K562 (cell line): Measurements from ENCODE around the gene SNUPN. TPM values are rescaled to one million over a fixed set of nuclear protein-coding genes. Genes with fewer than 3 reads are reported as not detected.
A peak's percentile ranks its signal among the peaks of the same experiment; 100 is the strongest.

ENCODE experiments used
- BCOR ChIP-seq: fragments of 450-650 bp; IDR thresholded peaks from 2 replicates; pipeline ENCODE4 v1.6.1; 2016
- CBFA2T3 ChIP-seq: fragments of 450-650 bp; IDR thresholded peaks from 2 replicates; pipeline ENCODE4 v1.6.1; 2017
- ETS1 ChIP-seq: conservative IDR thresholded peaks from 2 replicates; pipeline ENCODE4 v1.6.1; 2011; ENCODE audit warnings: low read depth, mild to moderate bottlenecking, low read length; ENCODE audit not compliant: control insufficient read depth
- FOXP4 ChIP-seq: sonication (generic); formaldehyde crosslinking; IDR thresholded peaks from 2 replicates; pipeline ENCODE4 v1.8.0; 2022; ENCODE audit warnings: mild to moderate bottlenecking, missing genetic modification reagents, borderline replicate concordance
- GABPA ChIP-seq: fragments of 200-800 bp; sonication (Bioruptor generic); conservative IDR thresholded peaks from 2 replicates; pipeline ENCODE4 v1.6.1; 2016; ENCODE audit warnings: low read depth, missing genetic modification characterization, missing compliant biosample characterization
- HDAC8 ChIP-seq: fragments of 450-650 bp; IDR thresholded peaks from 2 replicates; pipeline ENCODE4 v1.6.1; 2016; ENCODE audit warnings: mild to moderate bottlenecking, missing genetic modification characterization, moderate library complexity, missing compliant biosample characterization
- HDGF ChIP-seq: fragments of 450-650 bp; IDR thresholded peaks from 2 replicates; pipeline ENCODE4 v1.6.1; 2016
- HES1 ChIP-seq: fragments of 450-650 bp; IDR thresholded peaks from 2 replicates; pipeline ENCODE4 v1.6.1; 2016; ENCODE audit warnings: low read depth, mild to moderate bottlenecking, moderate library complexity
- HIVEP1 ChIP-seq: fragments of 250-450 bp; sonication (Bioruptor Pico); IDR thresholded peaks from 2 replicates; pipeline ENCODE4 v1.4.0; 2020; ENCODE audit warnings: mild to moderate bottlenecking
- HNRNPUL1 ChIP-seq: fragments of 200-400 bp; formaldehyde crosslinking; IDR thresholded peaks from 2 replicates; pipeline ENCODE4 v1.6.1; 2017; ENCODE audit warnings: low read length
- KDM4B ChIP-seq, 2 experiments: fragments of 450-650 bp in 1 of 2; sonication (generic) in 1 of 2; IDR thresholded peaks; 2 replicates each; pipeline ENCODE4 v1.6.1; 2016 to 2017; ENCODE audit warnings: borderline replicate concordance in 2 of 2, antibody characterized with exemption in 1 of 2, low read depth in 1 of 2, mild to moderate bottlenecking in 1 of 2
- MTA2 ChIP-seq: fragments of 450-650 bp; IDR thresholded peaks from 2 replicates; pipeline ENCODE4 v1.6.1; 2016; ENCODE audit warnings: low read depth
- MXD1 ChIP-seq: fragments of 250-450 bp; sonication (Bioruptor Pico); IDR thresholded peaks from 2 replicates; pipeline ENCODE4 v1.8.0; 2021; ENCODE audit warnings: borderline replicate concordance, mild to moderate bottlenecking, moderate library complexity; ENCODE audit not compliant: poor library complexity, severe bottlenecking
- NR0B1 ChIP-seq: fragments of 450-650 bp; IDR thresholded peaks from one replicate; pipeline ENCODE4 v1.6.1; 2018; ENCODE audit warnings: mild to moderate bottlenecking, moderate library complexity; ENCODE audit not compliant: partially characterized antibody
- PHB ChIP-seq: fragments of 250-450 bp; sonication (Bioruptor Pico); IDR thresholded peaks from 2 replicates; pipeline ENCODE4 v1.5.0; 2021
- SIN3B ChIP-seq: fragments of 450-650 bp; IDR thresholded peaks from 2 replicates; pipeline ENCODE4 v1.6.1; 2017; ENCODE audit warnings: low read depth, mild to moderate bottlenecking, moderate library complexity
- ZFPM2 ChIP-seq: fragments of 250-450 bp; sonication (Bioruptor Pico); IDR thresholded peaks from 2 replicates; pipeline ENCODE4 v1.5.1; 2022; ENCODE audit warnings: mild to moderate bottlenecking
- ZKSCAN1 ChIP-seq: fragments of 150-350 bp; IDR thresholded peaks from 2 replicates; pipeline ENCODE4 v1.6.1; 2016; ENCODE audit warnings: low read depth, low read length
- ZNF655 ChIP-seq: fragments of 250-450 bp; sonication (Bioruptor Pico); IDR thresholded peaks from 2 replicates; pipeline ENCODE4 v1.5.0; 2021
- polyA plus RNA-seq, 8 experiments: library from polyadenylated mRNA; depleted of rRNA in 4 of 8; stranded (reverse) in 5 of 8; unstranded in 3 of 8; fragments of >200 nt; fragmentation: Nextera tagmentation in 2 of 8; fragmentation: Illumina TruSeq in 1 of 8; extraction: Ambion mirVana in 2 of 8; extraction: Trizol in 1 of 8; gene quantifications; 2 replicates each; pipeline versions ENCODE4 v1.2.1 to v1.2.3, GENCODE V29; 2011 to 2014; ENCODE audit warnings: inconsistent platforms in 1 of 8, missing spikeins in 1 of 8
- total RNA-seq, 7 experiments: library from RNA; depleted of rRNA in 6 of 7; stranded (reverse); fragments of >200 nt in 6 of 7; fragmentation: Illumina TruSeq in 2 of 7; extraction: Trizol in 2 of 7; gene quantifications; 2 replicates each; pipeline versions ENCODE4 v1.2.1 to v1.2.3, GENCODE V29; 2011 to 2021; ENCODE audit warnings: low replicate concordance in 1 of 7

SNUPN gene
- total and polyA plus RNA-seq, 9 of the 15 experiments (the other 6 are each of a cell fraction or from before 2014, with no cell fraction given): 32.2 to 78.3 (median 40.0) TPM

- TF ChIP-seq ETS1 (peak; percentile 66), KDM4B (IDR thresholded peaks at IDR 0.05; ENCODE audit: borderline replicate concordance in 2 of 2, low read depth in 1 of 2) (no peak; a peak in 1 of 4 replicates), PHB (CRISPR knock-in tag) (no peak), FOXP4 (peak; percentile 49; the same call in 1 of the 2 replicates), BCOR (no peak), HES1 (no peak), MTA2 (no peak), HDGF (no peak), GABPA (peak; percentile 68), ZFPM2 (CRISPR knock-in tag) (no peak), HIVEP1 (CRISPR knock-in tag) (no peak), CBFA2T3 (no peak), HNRNPUL1 (no peak), ZKSCAN1 (no peak), SIN3B (peak; percentile 61; the same call in 1 of the 2 replicates), MXD1 (CRISPR knock-in tag) (no peak), NR0B1 (no peak), HDAC8 (tag) (peak; percentile 44; the same call in 1 of the 2 replicates), ZNF655 (CRISPR knock-in tag) (no peak)
Observed at GRCh38 chr15:75639709-75640482, 14.4 kb upstream of the SNUPN start, which contains the start of gene IMP3 (continued).
